OCI-LY7 (cell line): Measurements from ENCODE around the gene DNAH9.

Experiments
- EZH2phosphoT487 ChIP-seq: fragments of 200-600 bp; sonication (generic); IDR thresholded peaks from 2 replicates; pipeline ENCODE4 v1.6.1; 2018; ENCODE audit warnings: low read depth, borderline replicate concordance, mild to moderate bottlenecking, mixed run types, antibody characterized with exemption, low read length, moderate library complexity, mixed read lengths
- TF ChIP-seq, protein P1 (sequence below): fragments of 200-600 bp; sonication (generic); conservative IDR thresholded peaks from 2 replicates; pipeline ENCODE4 v1.5.1; 2014; ENCODE audit warnings: mild to moderate bottlenecking, antibody characterized with exemption, low read length, moderate library complexity, mixed read lengths

- TF ChIP-seq, protein P1, sequence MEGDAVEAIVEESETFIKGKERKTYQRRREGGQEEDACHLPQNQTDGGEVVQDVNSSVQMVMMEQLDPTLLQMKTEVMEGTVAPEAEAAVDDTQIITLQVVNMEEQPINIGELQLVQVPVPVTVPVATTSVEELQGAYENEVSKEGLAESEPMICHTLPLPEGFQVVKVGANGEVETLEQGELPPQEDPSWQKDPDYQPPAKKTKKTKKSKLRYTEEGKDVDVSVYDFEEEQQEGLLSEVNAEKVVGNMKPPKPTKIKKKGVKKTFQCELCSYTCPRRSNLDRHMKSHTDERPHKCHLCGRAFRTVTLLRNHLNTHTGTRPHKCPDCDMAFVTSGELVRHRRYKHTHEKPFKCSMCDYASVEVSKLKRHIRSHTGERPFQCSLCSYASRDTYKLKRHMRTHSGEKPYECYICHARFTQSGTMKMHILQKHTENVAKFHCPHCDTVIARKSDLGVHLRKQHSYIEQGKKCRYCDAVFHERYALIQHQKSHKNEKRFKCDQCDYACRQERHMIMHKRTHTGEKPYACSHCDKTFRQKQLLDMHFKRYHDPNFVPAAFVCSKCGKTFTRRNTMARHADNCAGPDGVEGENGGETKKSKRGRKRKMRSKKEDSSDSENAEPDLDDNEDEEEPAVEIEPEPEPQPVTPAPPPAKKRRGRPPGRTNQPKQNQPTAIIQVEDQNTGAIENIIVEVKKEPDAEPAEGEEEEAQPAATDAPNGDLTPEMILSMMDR, result no peak
- TF ChIP-seq EZH2phosphoT487, result no peak
These were observed 132.5 kb downstream of the DNAH9 start for GRCh38 chr17:11730747-11731146.
